OCI-LY7 (cell line): Measurements from ENCODE around the gene C15orf39.

Experiments
- CTCF ChIP-seq: fragments of 200-600 bp; sonication (generic); conservative IDR thresholded peaks from 2 replicates; pipeline ENCODE4 v1.5.1; 2014; ENCODE audit warnings: mild to moderate bottlenecking, antibody characterized with exemption, low read length, moderate library complexity, mixed read lengths
- EZH2phosphoT487 ChIP-seq: fragments of 200-600 bp; sonication (generic); IDR thresholded peaks from 2 replicates; pipeline ENCODE4 v1.6.1; 2018; ENCODE audit warnings: low read depth, borderline replicate concordance, mild to moderate bottlenecking, mixed run types, antibody characterized with exemption, low read length, moderate library complexity, mixed read lengths

GRCh38 chr15:75194397-75194796 is 7.3 kb upstream of the C15orf39 start:
- TF ChIP-seq CTCF (no peak), EZH2phosphoT487 (no peak)
